Spleen (tissue), 7 donors: Measurements from ENCODE around the gene TMEM126B.

Source experiments
- CTCF ChIP-seq, 11 experiments: fragments of 200-600 bp in 7 of 11; fragments of 450-650 bp in 4 of 11; sonication (generic) in 4 of 11; IDR thresholded peaks in 8 of 11; conservative IDR thresholded peaks in 3 of 11; 1 replicate in 7 of 11; 2 replicates in 4 of 11; pipeline versions ENCODE4 v1.4.0 to v1.8.0; 2016 to 2021; ENCODE audit warnings: antibody characterized with exemption in 11 of 11, inconsistent platforms in 4 of 11, mild to moderate bottlenecking in 1 of 11
- POLR2A ChIP-seq, 3 donors: fragments of 450-650 bp; IDR thresholded peaks; one replicate each; pipeline ENCODE4 v1.5.1; 2017; ENCODE audit warnings: antibody characterized with exemption in 3 of 3, mild to moderate bottlenecking in 1 of 3
- donor health status: DM: no; HTN: no; CAD: no; lungs with moderate emphysema.
- donor health status: DM: no; HTN: no; CAD: no.
- donor health status: DM: no; HTN: no; CAD: no.

GRCh38 chr11:85619499-85619898 is 8.9 kb upstream of the TMEM126B start:
- no peak for TF ChIP-seq POLR2A (IDR thresholded peaks at IDR 0.05)
- no peak for TF ChIP-seq CTCF (IDR thresholded peaks at IDR 0.05 in 8 of 11, conservative IDR thresholded peaks at IDR 0.05 in 3 of 11)
